ENCODE data around the gene SLC12A1.

SLC12A1 gene

GRCh38 chr15:48333540-48333939, 127.4 kb downstream of the SLC12A1 start:
- H3K27me3 ChIP-seq (ENCODE audit: control insufficient read depth in 3 of 3, insufficient read depth in 3 of 3, low read depth in 1 of 3, low read length in 3 of 3) = no peaks in the 10 kb centered on the region
- H2AFZ ChIP-seq (ENCODE audit: low read length) = no peak overlapping the region
- no peak for DNase-seq (ENCODE audit: low spot score)
- H3K23ac ChIP-seq (ENCODE audit: low read depth, low read length, poor library complexity) = no peak overlapping the region
- H4K91ac ChIP-seq (ENCODE audit: low read depth, low read length, poor library complexity) = no peak overlapping the region
- no peak overlapping the region for H3K4me3 ChIP-seq (ENCODE audit: low read length in 2 of 2)
- peaks cover 4% of the 10 kb centered on the region for H3K79me1 ChIP-seq (ENCODE audit: low read depth, low read length)
- no CpG with 5 or more reads among the region's 4 CpGs for whole genome bisulfite sequencing, 2 donors (ENCODE audit: extremely low coverage in 2 of 2, insufficient read length in 2 of 2, insufficient replicate concordance in 1 of 2)
- H3K18ac ChIP-seq (ENCODE audit: low read length) = no peak overlapping the region
- H3K36me3 ChIP-seq (replicated peaks in 1 of 2; ENCODE audit: control insufficient read depth in 2 of 2, insufficient read depth in 2 of 2, low read length in 2 of 2) = peaks cover 3 to 50% of the 10 kb centered on the region in 2 donors
- H2BK120ac ChIP-seq (ENCODE audit: low read depth, low read length) = no peak overlapping the region
- H3K14ac ChIP-seq (ENCODE audit: low read length) = no peak overlapping the region
- H3K9ac ChIP-seq (ENCODE audit: low read depth, low read length, poor library complexity) = no peak overlapping the region
- no peak overlapping the region for H2BK15ac ChIP-seq (ENCODE audit: low read length)
- H2BK12ac ChIP-seq (ENCODE audit: low read length) = no peak overlapping the region
- no peak overlapping the region for H3K27ac ChIP-seq (replicated peaks; ENCODE audit: low read length)
- no peaks in the 10 kb centered on the region for H3K9me3 ChIP-seq (replicated peaks in 1 of 2; ENCODE audit: control insufficient read depth in 2 of 2, insufficient read depth in 1 of 2, low read depth in 1 of 2, low read length in 2 of 2)
- no peak overlapping the region for H2AK5ac ChIP-seq (ENCODE audit: low read depth, low read length)
- peaks cover 3 to 8% of the 10 kb centered on the region in 2 donors for H3K4me1 ChIP-seq (ENCODE audit: control insufficient read depth in 2 of 2, insufficient read depth in 1 of 2, low read depth in 1 of 2, low read length in 2 of 2)
- no peak overlapping the region for H3K4me2 ChIP-seq (ENCODE audit: insufficient read depth, low read length, poor library complexity, severe bottlenecking)
- no peak overlapping the region for H4K8ac ChIP-seq (ENCODE audit: low read depth, low read length)
- H2BK5ac ChIP-seq (ENCODE audit: low read length) = no peak overlapping the region
- H3K4ac ChIP-seq (ENCODE audit: low read length) = no peak overlapping the region

- H3K79me1 ChIP-seq (ENCODE audit: low read depth, low read length) = peaks cover 4% of the 10 kb centered on the region
- no peak overlapping the region for H3K4me3 ChIP-seq (ENCODE audit: low read length in 2 of 2)
- H3K36me3 ChIP-seq (replicated peaks in 1 of 2; ENCODE audit: control insufficient read depth in 2 of 2, insufficient read depth in 2 of 2, low read length in 2 of 2) = peaks cover 3 to 58% of the 10 kb centered on the region in 2 donors
- no peak overlapping the region for H2AFZ ChIP-seq (ENCODE audit: low read length)
- no peak overlapping the region for H3K23ac ChIP-seq (ENCODE audit: low read depth, low read length, poor library complexity)
- peaks cover 3 to 8% of the 10 kb centered on the region in 2 donors for H3K4me1 ChIP-seq (ENCODE audit: control insufficient read depth in 2 of 2, insufficient read depth in 1 of 2, low read depth in 1 of 2, low read length in 2 of 2)
- no peak overlapping the region for H4K8ac ChIP-seq (ENCODE audit: low read depth, low read length)
- H3K9ac ChIP-seq (ENCODE audit: low read depth, low read length, poor library complexity) = no peak overlapping the region
- no peaks in the 10 kb centered on the region for H3K9me3 ChIP-seq (replicated peaks in 1 of 2; ENCODE audit: control insufficient read depth in 2 of 2, insufficient read depth in 1 of 2, low read depth in 1 of 2, low read length in 2 of 2)
- no peak overlapping the region for H3K14ac ChIP-seq (ENCODE audit: low read length)
- H2BK120ac ChIP-seq (ENCODE audit: low read depth, low read length) = no peak overlapping the region
- no peak for DNase-seq (ENCODE audit: low spot score)
- no peak overlapping the region for H2AK5ac ChIP-seq (ENCODE audit: low read depth, low read length)
- H3K4me2 ChIP-seq (ENCODE audit: insufficient read depth, low read length, poor library complexity, severe bottlenecking) = no peak overlapping the region
- H3K27ac ChIP-seq (replicated peaks; ENCODE audit: low read length) = no peak overlapping the region
- no peaks in the 10 kb centered on the region for H3K27me3 ChIP-seq (ENCODE audit: control insufficient read depth in 3 of 3, insufficient read depth in 3 of 3, low read depth in 1 of 3, low read length in 3 of 3)
- H3K18ac ChIP-seq (ENCODE audit: low read length) = no peak overlapping the region
- no peak overlapping the region for H4K91ac ChIP-seq (ENCODE audit: low read depth, low read length, poor library complexity)
- no peak overlapping the region for H2BK15ac ChIP-seq (ENCODE audit: low read length)
- no peak overlapping the region for H2BK12ac ChIP-seq (ENCODE audit: low read length)
- H2BK5ac ChIP-seq (ENCODE audit: low read length) = no peak overlapping the region
- no peak overlapping the region for H3K4ac ChIP-seq (ENCODE audit: low read length)
- WGBS, 2 donors (ENCODE audit: extremely low coverage in 2 of 2, insufficient read length in 2 of 2, insufficient replicate concordance in 1 of 2) = no CpG with 5 or more reads among the region's 2 CpGs
These were observed 128.2 kb downstream of the SLC12A1 start for GRCh38 chr15:48334260-48334659.

- Histone ChIP-seq H4K91ac (ENCODE audit: low read depth, low read length, poor library complexity) (no peak overlapping the region), H3K4me1 (ENCODE audit: control insufficient read depth in 2 of 2, insufficient read depth in 1 of 2, low read depth in 1 of 2, low read length in 2 of 2) (peaks cover 3 to 5% of the 10 kb centered on the region in 2 donors), H2AK5ac (ENCODE audit: low read depth, low read length) (no peak overlapping the region), H3K9me3 (replicated peaks in 1 of 2; ENCODE audit: control insufficient read depth in 2 of 2, insufficient read depth in 1 of 2, low read depth in 1 of 2, low read length in 2 of 2) (no peaks in the 10 kb centered on the region), H3K27me3 (ENCODE audit: control insufficient read depth in 3 of 3, insufficient read depth in 3 of 3, low read depth in 1 of 3, low read length in 3 of 3) (no peaks in the 10 kb centered on the region), H2BK15ac (ENCODE audit: low read length) (no peak overlapping the region), H3K4me2 (ENCODE audit: insufficient read depth, low read length, poor library complexity, severe bottlenecking) (no peak overlapping the region), H3K79me1 (ENCODE audit: low read depth, low read length) (peaks cover 3% of the 10 kb centered on the region), H3K4me3 (ENCODE audit: low read length in 2 of 2) (no peak overlapping the region), H2BK120ac (ENCODE audit: low read depth, low read length) (no peak overlapping the region), H3K23ac (ENCODE audit: low read depth, low read length, poor library complexity) (no peak overlapping the region), H3K4ac (ENCODE audit: low read length) (no peak overlapping the region), H3K9ac (ENCODE audit: low read depth, low read length, poor library complexity) (no peak overlapping the region), H2AFZ (ENCODE audit: low read length) (no peak overlapping the region), H2BK12ac (ENCODE audit: low read length) (no peak overlapping the region), H3K27ac (replicated peaks; ENCODE audit: low read length) (no peak overlapping the region), H3K14ac (ENCODE audit: low read length) (no peak overlapping the region), H3K18ac (ENCODE audit: low read length) (no peak overlapping the region), H2BK5ac (ENCODE audit: low read length) (no peak overlapping the region), H4K8ac (ENCODE audit: low read depth, low read length) (no peak overlapping the region), H3K36me3 (replicated peaks in 1 of 2; ENCODE audit: control insufficient read depth in 2 of 2, insufficient read depth in 2 of 2, low read length in 2 of 2) (peaks cover 3 to 84% of the 10 kb centered on the region in 2 donors)
- peak; percentile 30 for DNase-seq (ENCODE audit: low spot score)
- no CpG with 5 or more reads among the region's 2 CpGs for WGBS, 2 donors (ENCODE audit: extremely low coverage in 2 of 2, insufficient read length in 2 of 2, insufficient replicate concordance in 1 of 2)
These were observed 130.8 kb downstream of the SLC12A1 start for GRCh38 chr15:48336940-48337339.

- Histone ChIP-seq H2BK5ac (ENCODE audit: low read length) (no peak overlapping the region), H2AK5ac (ENCODE audit: low read depth, low read length) (no peak overlapping the region), H3K27me3 (ENCODE audit: control insufficient read depth in 3 of 3, insufficient read depth in 3 of 3, low read depth in 1 of 3, low read length in 3 of 3) (no peaks in the 10 kb centered on the region), H3K23ac (ENCODE audit: low read depth, low read length, poor library complexity) (no peak overlapping the region), H3K4ac (ENCODE audit: low read length) (no peak overlapping the region), H3K9ac (ENCODE audit: low read depth, low read length, poor library complexity) (no peak overlapping the region), H3K79me1 (ENCODE audit: low read depth, low read length) (no peaks in the 10 kb centered on the region), H3K36me3 (replicated peaks in 1 of 2; ENCODE audit: control insufficient read depth in 2 of 2, insufficient read depth in 2 of 2, low read length in 2 of 2) (peaks cover 3 to 91% of the 10 kb centered on the region in 2 donors), H2BK12ac (ENCODE audit: low read length) (no peak overlapping the region), H4K8ac (ENCODE audit: low read depth, low read length) (no peak overlapping the region), H3K4me2 (ENCODE audit: insufficient read depth, low read length, poor library complexity, severe bottlenecking) (no peak overlapping the region), H3K9me3 (replicated peaks in 1 of 2; ENCODE audit: control insufficient read depth in 2 of 2, insufficient read depth in 1 of 2, low read depth in 1 of 2, low read length in 2 of 2) (no peaks in the 10 kb centered on the region), H2BK15ac (ENCODE audit: low read length) (no peak overlapping the region), H3K27ac (replicated peaks; ENCODE audit: low read length) (no peak overlapping the region), H3K4me3 (ENCODE audit: low read length in 2 of 2) (no peak overlapping the region), H2BK120ac (ENCODE audit: low read depth, low read length) (no peak overlapping the region), H3K4me1 (ENCODE audit: control insufficient read depth in 2 of 2, insufficient read depth in 1 of 2, low read depth in 1 of 2, low read length in 2 of 2) (peaks cover 1 to 2% of the 10 kb centered on the region in 2 donors), H2AFZ (ENCODE audit: low read length) (no peak overlapping the region), H3K18ac (ENCODE audit: low read length) (no peak overlapping the region), H3K14ac (ENCODE audit: low read length) (no peak overlapping the region), H4K91ac (ENCODE audit: low read depth, low read length, poor library complexity) (no peak overlapping the region)
- DNase-seq (ENCODE audit: low spot score) = no peak
- WGBS, 2 donors (ENCODE audit: extremely low coverage in 2 of 2, insufficient read length in 2 of 2, insufficient replicate concordance in 1 of 2) = no CpG with 5 or more reads among the region's 1 CpG
These were observed 131.5 kb downstream of the SLC12A1 start for GRCh38 chr15:48337607-48338006.
